RWPE1 (cell line): ENCODE data around the gene FLT1.
A peak's percentile ranks its signal among the peaks of the same experiment; 100 is the strongest.

Source experiments
- CTCF ChIA-PET: fragments of 350-600 bp; sonication (Branson Sonifier 250); formaldehyde crosslinking; extraction: SDS; loops from one replicate; lab custom pipeline; 2021; lab: Yijun Ruan, JAX
- POLR2A ChIA-PET: fragments of 400-600 bp; formaldehyde crosslinking; extraction: SDS; loops from one replicate; lab custom pipeline; 2020; ENCODE audit warnings: antibody characterized with exemption; ENCODE audit not compliant: low non-redundant PET; lab: Yijun Ruan, JAX
- DNase-seq: peaks from one replicate; pipeline ENCODE4 v3.0.0; 2012; ENCODE audit warnings: low spot score
- H3K27ac ChIP-seq: fragments of 450-650 bp; 2 replicates; pipeline ENCODE4 v1.5.1; 2017
- CTCF ChIP-seq: fragments of 450-650 bp; conservative IDR thresholded peaks from 2 replicates; pipeline ENCODE4 v1.5.1; 2017; ENCODE audit warnings: low read depth, mild to moderate bottlenecking

FLT1 gene

GRCh38 chr13:28338742-28339141, 156.2 kb downstream of the FLT1 start:
- POLR2A ChIA-PET: no interaction called here
- CTCF ChIA-PET: no interaction called here
- no peak for TF ChIP-seq CTCF
- H3K27ac ChIP-seq: no peak overlapping the region
- no peak for DNase-seq

- no peak overlapping the region for H3K27ac ChIP-seq
- no peak for DNase-seq
- ChIA-PET CTCF (interaction anchor here (0.6 kb wide), 1 partner anchor 345 kb away, joined by 3 read pairs; no protein-coding TSS in a partner anchor), POLR2A (no interaction called here)
- no peak for TF ChIP-seq CTCF
Measured at GRCh38 chr13:28338006-28338574, 156.8 kb downstream of the FLT1 start.

DNA sequence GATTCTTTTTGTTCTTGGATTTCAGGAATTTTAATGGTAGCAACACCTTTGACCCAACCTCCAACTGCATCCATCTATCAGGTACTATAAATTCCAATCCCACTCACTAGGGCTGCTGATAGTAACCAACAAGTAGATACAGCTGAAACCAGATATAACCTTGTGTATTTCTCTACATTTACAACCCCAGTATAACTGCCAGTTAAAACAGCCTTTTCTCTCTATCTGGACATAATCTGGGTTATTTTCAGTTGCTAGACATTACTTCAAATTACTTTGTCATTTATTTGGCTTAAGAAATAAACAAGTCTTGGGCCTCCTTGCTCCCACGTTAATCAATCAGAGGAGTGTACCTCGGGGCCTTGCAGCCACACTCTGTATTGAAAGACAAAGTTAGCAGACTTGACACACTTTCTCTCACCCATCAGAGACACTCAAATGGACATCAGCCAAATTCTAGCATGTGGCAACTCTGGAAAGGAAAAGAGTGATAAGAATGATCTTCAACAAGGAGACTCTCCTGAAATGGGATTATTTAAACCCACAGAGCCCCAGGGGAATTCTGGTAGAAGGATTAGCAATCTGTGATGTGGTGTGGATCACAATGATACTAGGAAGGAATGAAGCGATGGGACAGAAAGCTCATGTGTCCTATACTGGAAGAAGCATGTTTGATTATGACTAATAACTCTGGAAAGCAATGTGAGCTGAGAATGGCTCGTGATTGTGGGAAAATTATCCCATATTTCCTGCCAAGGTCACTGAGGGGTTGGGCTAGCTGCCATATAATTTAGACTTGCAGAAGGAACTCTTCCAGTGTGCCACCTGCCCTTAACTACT, 157.5 kb downstream of the FLT1 start:
- TF ChIP-seq CTCF: no peak
- ChIA-PET POLR2A (no interaction called here), CTCF (interaction anchor here (0.5 to 0.7 kb wide), 3 partner anchors 29 to 994 kb away, joined by 3 to 7 read pairs (median 3); no protein-coding TSS in a partner anchor)
- no peak overlapping the region for H3K27ac ChIP-seq
- DNase-seq: peak; percentile 15

DNA sequence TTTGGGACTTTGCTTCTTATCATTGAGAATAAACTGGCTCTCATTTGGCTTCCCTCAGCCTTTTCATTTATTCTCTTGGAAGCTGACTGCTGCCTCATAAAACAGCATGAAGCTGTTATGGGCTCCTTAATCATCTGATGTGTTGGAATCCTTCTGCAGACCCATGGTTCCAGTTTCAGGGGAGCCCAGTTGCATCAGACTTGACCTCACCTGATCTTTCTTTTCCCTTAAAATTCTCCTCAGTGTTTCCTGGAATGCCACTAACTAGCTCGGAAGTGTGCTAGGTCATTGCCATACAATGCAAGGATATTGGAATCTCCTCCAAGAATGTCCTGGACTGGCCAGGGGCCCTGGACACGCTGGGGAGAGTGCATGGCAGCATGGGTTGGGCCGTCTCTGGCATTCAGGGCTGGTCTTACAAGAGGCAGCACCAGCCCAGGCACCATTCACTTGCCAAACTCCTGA, 158.7 kb downstream of the FLT1 start:
- POLR2A ChIA-PET: no interaction called here
- no peak overlapping the region for H3K27ac ChIP-seq
- TF ChIP-seq CTCF: no peak
- DNase-seq: no peak
- CTCF ChIA-PET: interaction anchor here (0.7 kb wide), 1 partner anchor 995 kb away, joined by 7 read pairs; no protein-coding TSS in a partner anchor

- no peak for TF ChIP-seq CTCF
Measured at GRCh38 chr13:28333204-28333881, 161.6 kb downstream of the FLT1 start.

More at GRCh38 chr13:28333204-28333881, 161.6 kb downstream of the FLT1 start:
- no peak overlapping the region for H3K27ac ChIP-seq
- ChIA-PET CTCF (interaction anchor here (1.0 kb wide), 1 partner anchor 9 kb away, joined by 4 read pairs; no protein-coding TSS in a partner anchor), POLR2A (no interaction called here)
- no peak for DNase-seq
